Epidermal melanocyte (primary cell): ENCODE results near the gene RASL10A.

ENCODE experiments used
- DNase-seq: peaks from one replicate; pipeline ENCODE4 v3.0.0; 2011; ENCODE audit warnings: low spot score; ENCODE audit not compliant: insufficient read length

RASL10A gene

GRCh38 chr22:29339381-29340235, 24.1 kb upstream of the RASL10A start:
- no peak for DNase-seq

- DNase-seq: no peak
Observed at GRCh38 chr22:29338398-29338797, 22.9 kb upstream of the RASL10A start.

GRCh38 chr22:29337631-29338284, 22.3 kb upstream of the RASL10A start:
- no peak for DNase-seq

- DNase-seq: no peak
Observed at GRCh38 chr22:29336751-29337490, 21.4 kb upstream of the RASL10A start.

GRCh38 chr22:29335656-29336055, 20.2 kb upstream of the RASL10A start:
- no peak for DNase-seq

- no peak for DNase-seq
Observed at GRCh38 chr22:29334696-29335344, 19.3 kb upstream of the RASL10A start.

- no peak for DNase-seq
Observed at GRCh38 chr22:29334148-29334547, 18.7 kb upstream of the RASL10A start.

GRCh38 chr22:29332886-29333496, 17.5 kb upstream of the RASL10A start:
- no peak for DNase-seq

GRCh38 chr22:29331658-29332300, 16.3 kb upstream of the RASL10A start:
- DNase-seq: no peak

- DNase-seq: no peak
Observed at GRCh38 chr22:29331213-29331612, 15.7 kb upstream of the RASL10A start.

- no peak for DNase-seq
Observed at GRCh38 chr22:29330753-29331152, 15.3 kb upstream of the RASL10A start.

GRCh38 chr22:29330291-29330690, 14.8 kb upstream of the RASL10A start:
- no peak for DNase-seq

GRCh38 chr22:29329581-29329980, 14.1 kb upstream of the RASL10A start:
- no peak for DNase-seq

GRCh38 chr22:29328566-29329500, 13.3 kb upstream of the RASL10A start:
- no peak for DNase-seq

GRCh38 chr22:29328055-29328454, 12.6 kb upstream of the RASL10A start:
- no peak for DNase-seq

- no peak for DNase-seq
Observed at GRCh38 chr22:29327089-29327764, 11.7 kb upstream of the RASL10A start.

- DNase-seq: no peak
Observed at GRCh38 chr22:29326481-29326880, 11.0 kb upstream of the RASL10A start.

GRCh38 chr22:29325785-29326315, 10.4 kb upstream of the RASL10A start:
- DNase-seq: no peak

GRCh38 chr22:29325356-29325755, 9.9 kb upstream of the RASL10A start:
- DNase-seq: no peak
